K562 (cell line): ENCODE results near the gene SET. TPM values are rescaled to one million over a fixed set of nuclear protein-coding genes. Genes with fewer than 3 reads are reported as not detected.

Experiments
- ATAC-seq: fragments of 200-7000 bp; cut with Tn5 transposase; 3 replicates; pipeline ENCODE4 v1.9.1; 2020; ENCODE audit warnings: moderate library complexity
- BruUV-seq: library from RNA; stranded (reverse); fragments of 400-500 nt; replicated peaks from 2 replicates; lab custom pipeline; 2021; lab: Mats Ljungman, UMichigan
- CTCF ChIA-PET: fragments of 300-600 bp; formaldehyde crosslinking; extraction: SDS; loops from one replicate; lab custom pipeline; 2021; ENCODE audit warnings: low intra/inter-chr PET ratio; lab: Yijun Ruan, JAX
- POLR2A ChIA-PET: fragments of 300-600, 350-650 bp; sonication (Branson Sonifier 250); formaldehyde crosslinking; extraction: SDS; loops from one replicate; lab custom pipeline; 2021; ENCODE audit warnings: antibody characterized with exemption, inconsistent platforms; lab: Yijun Ruan, JAX
- DNase-seq, 4 experiments: peaks; one replicate each; pipeline versions ENCODE4 v3.0.0 to v3.0.0-alpha.2; 2011 to 2018; ENCODE audit warnings: low spot score in 3 of 4, mixed read lengths in 3 of 4; ENCODE audit errors: extremely low read depth in 1 of 4
- FAIRE-seq: peaks from 2 replicates; lab custom pipeline; 2011; peaks lifted over from hg19 to GRCh38; lab: Jason Lieb, UNC
- H2AFZ ChIP-seq: 2 replicates; pipeline ENCODE4 v1.6.0; 2011; ENCODE audit warnings: low read depth, low read length, control low read depth, inconsistent platforms
- H3K27ac ChIP-seq: fragments of 200-600 bp; 3 replicates; pipeline ENCODE4 v1.8.0; 2011; ENCODE audit warnings: low read depth, mild to moderate bottlenecking, control low read depth, inconsistent platforms, low read length, moderate library complexity, mixed read lengths; ENCODE audit errors: extremely low read depth
- H3K27me3 ChIP-seq, 2 experiments: fragments of 300-600 bp in 1 of 2; 2 replicates in 1 of 2; 3 replicates in 1 of 2; pipeline versions ENCODE4 v1.6.0 to v1.8.0; 2011; ENCODE audit warnings: inconsistent platforms in 2 of 2, low read length in 2 of 2, mild to moderate bottlenecking in 1 of 2, mixed read lengths in 1 of 2, moderate library complexity in 1 of 2; ENCODE audit not compliant: control insufficient read depth in 2 of 2, insufficient read depth in 2 of 2
- H3K36me3 ChIP-seq: fragments of 300-600 bp; 3 replicates; pipeline ENCODE4 v1.8.0; 2011; ENCODE audit warnings: mild to moderate bottlenecking, low read length, inconsistent platforms; ENCODE audit not compliant: control insufficient read depth, insufficient read depth
- H3K4me1 ChIP-seq, 2 experiments: fragments of 200-600 bp in 1 of 2; replicated peaks in 1 of 2; 2 replicates in 1 of 2; 3 replicates in 1 of 2; pipeline versions ENCODE4 v1.5.1 to v1.8.0; 2011; ENCODE audit warnings: inconsistent platforms in 2 of 2, low read length in 2 of 2, mild to moderate bottlenecking in 1 of 2, mixed read lengths in 1 of 2, moderate library complexity in 1 of 2; ENCODE audit not compliant: control insufficient read depth in 2 of 2, insufficient read depth in 2 of 2
- H3K4me2 ChIP-seq: 2 replicates; pipeline ENCODE4 v1.6.1; 2011; ENCODE audit warnings: low read length, control low read depth, inconsistent platforms, mixed read lengths; ENCODE audit not compliant: insufficient read depth
- H3K4me3 ChIP-seq: fragments of 200-600 bp; sonication (generic), shearing (Covaris generic); 2 replicates; pipeline ENCODE4 v1.5.1; 2016; ENCODE audit warnings: control low read depth, inconsistent platforms
- H3K79me2 ChIP-seq: fragments of 200-600 bp; 3 replicates; pipeline ENCODE4 v1.8.0; 2011; ENCODE audit warnings: low read length, inconsistent platforms; ENCODE audit not compliant: control insufficient read depth, insufficient read depth
- H3K9ac ChIP-seq, 2 experiments: 2 replicates each; pipeline versions ENCODE4 v1.6.0 to v1.6.1; 2011; ENCODE audit warnings: low read depth in 2 of 2, low read length in 2 of 2, control low read depth in 1 of 2, inconsistent platforms in 1 of 2, mild to moderate bottlenecking in 1 of 2, mixed read lengths in 1 of 2; ENCODE audit not compliant: insufficient read depth in 1 of 2
- H3K9me1 ChIP-seq: one replicate; pipeline ENCODE4 v1.6.0; 2011; ENCODE audit warnings: inconsistent platforms, mild to moderate bottlenecking, low read length, moderate library complexity; ENCODE audit not compliant: control insufficient read depth, insufficient read depth
- H3K9me3 ChIP-seq: replicated peaks from 2 replicates; pipeline ENCODE4 v1.5.1; 2011; ENCODE audit warnings: low read depth, low read length, inconsistent platforms; ENCODE audit not compliant: control insufficient read depth, insufficient read depth
- H4K20me1 ChIP-seq: replicated peaks from 2 replicates; pipeline ENCODE4 v1.6.1; 2011; ENCODE audit warnings: low read length, inconsistent platforms, mixed read lengths; ENCODE audit not compliant: control insufficient read depth, insufficient read depth
- C11orf30 ChIP-seq: fragments of 450-650 bp; IDR thresholded peaks from 2 replicates; pipeline ENCODE4 v1.6.1; 2016; ENCODE audit warnings: low read depth, mild to moderate bottlenecking
- MLLT1 ChIP-seq, 2 experiments: fragments of 450-650 bp; IDR thresholded peaks; 2 replicates each; pipeline ENCODE4 v1.6.1; 2016
- ZNF316 ChIP-seq: fragments of 450-650 bp; IDR thresholded peaks from 2 replicates; pipeline ENCODE4 v1.6.1; 2016
- ZNF398 ChIP-seq: fragments of 250-450 bp; sonication (Bioruptor Pico); IDR thresholded peaks from 2 replicates; pipeline ENCODE4 v1.8.0; 2021; ENCODE audit warnings: moderate library complexity, mild to moderate bottlenecking, inconsistent platforms
- ZNF77 ChIP-seq: fragments of 250-450 bp; sonication (Bioruptor Pico); IDR thresholded peaks from 2 replicates; pipeline ENCODE4 v1.5.0; 2020
- WGBS: fragments of 100-300 bp; shearing (Covaris generic); methylation state at CpG from one replicate; pipeline ENCODE4 v1.1.6; 2016; ENCODE audit warnings: low coverage, mixed read lengths; ENCODE audit not compliant: insufficient coverage; ENCODE audit errors: missing lambda C conversion rate; 5-methylcytosine and 5-hydroxymethylcytosine counted together
- in situ Hi-C: fragments of 300-500 bp; cut with MboI; formaldehyde crosslinking; loops from 4 replicates; pipeline ENCODE4 v1.15.0; 2018; ENCODE audit warnings: inconsistent platforms, mixed read lengths
- intact Hi-C: fragments of 100-400 bp; cut with micrococcal nuclease; formaldehyde crosslinking; loops from 2 replicates; pipeline ENCODE4 v1.14.2; 2022
- polyA plus RNA-seq, 8 experiments: library from polyadenylated mRNA; depleted of rRNA in 4 of 8; stranded (reverse) in 5 of 8; unstranded in 3 of 8; fragments of >200 nt; fragmentation: Nextera tagmentation in 2 of 8; fragmentation: Illumina TruSeq in 1 of 8; extraction: Ambion mirVana in 2 of 8; extraction: Trizol in 1 of 8; gene quantifications; 2 replicates each; pipeline versions ENCODE4 v1.2.1 to v1.2.3, GENCODE V29; 2011 to 2014; ENCODE audit warnings: inconsistent platforms in 1 of 8, missing spikeins in 1 of 8
- total RNA-seq, 7 experiments: library from RNA; depleted of rRNA in 6 of 7; stranded (reverse); fragments of >200 nt in 6 of 7; fragmentation: Illumina TruSeq in 2 of 7; extraction: Trizol in 2 of 7; gene quantifications; 2 replicates each; pipeline versions ENCODE4 v1.2.1 to v1.2.3, GENCODE V29; 2011 to 2021; ENCODE audit warnings: low replicate concordance in 1 of 7

The SET gene
- total and polyA plus RNA-seq, 9 of the 15 experiments (the other 6 are each of a cell fraction or from before 2014, with no cell fraction given): 404 to 1,447 (median 907) TPM

GRCh38 chr9:128675382-128675781, 13.6 kb upstream of the SET start:
- CTCF ChIA-PET: no interaction called here
- Histone ChIP-seq H3K9ac (no peak overlapping the region), H4K20me1 (no peaks in the 10 kb centered on the region), H3K27ac (no peak overlapping the region), H3K4me2 (no peak overlapping the region), H3K36me3 (no peaks in the 10 kb centered on the region), H3K27me3 (no peaks in the 10 kb centered on the region), H3K79me2 (no peaks in the 10 kb centered on the region), H3K9me1 (no peaks in the 10 kb centered on the region), H3K4me1 (peaks cover 2 to 8% of the 10 kb centered on the region in 2 experiments; a peak in 2 of 5 replicates), H3K4me3 (no peak overlapping the region), H3K9me3 (no peaks in the 10 kb centered on the region), H2AFZ (no peak overlapping the region)
- WGBS: 53% methylated on average over 4 of the region's 4 CpGs
- ATAC-seq (no peak), DNase-seq (peak in 1 of 4 experiments; percentile 15), FAIRE-seq (no peak)
- POLR2A ChIA-PET: interaction anchor here (0.6 to 3.5 kb wide), 8 partner anchors 8 to 1211 kb away, joined by 3 to 17 read pairs (median 4); partner anchors contain the start of genes DYNC2I2 and PKN3
- intact Hi-C loops: no loop called here
- no peak for TF ChIP-seq ZNF77 (CRISPR knock-in tag)
- TF ChIP-seq ZNF316: peak; percentile 66
- peak; percentile 54; the same call in 1 of the 2 replicates for TF ChIP-seq C11orf30
- in situ Hi-C loops: no loop called here
- BruUV-seq: no TSS peak

- peak; percentile 20; the same call in 2 of the 3 replicates for ATAC-seq
- peak in 2 of 4 experiments; percentile 10 to 19 for DNase-seq
- in situ Hi-C loops: no loop called here
- Histone ChIP-seq H3K9ac (peak overlapping the region in 1 of 2 experiments; percentile 76; a peak in 1 of 4 replicates), H3K9me1 (no peaks in the 10 kb centered on the region), H3K27me3 (no peaks in the 10 kb centered on the region), H3K36me3 (no peaks in the 10 kb centered on the region), H3K27ac (no peak overlapping the region), H3K79me2 (no peaks in the 10 kb centered on the region), H2AFZ (peak overlapping the region; percentile 73), H3K9me3 (no peaks in the 10 kb centered on the region), H3K4me3 (no peak overlapping the region), H4K20me1 (no peaks in the 10 kb centered on the region), H3K4me2 (0 out of 2 replicates have a peak overlapping the region, but pooled peaks have one; percentile 19), H3K4me1 (peaks cover 2 to 11% of the 10 kb centered on the region in 2 experiments; a peak in 2 of 5 replicates)
- BruUV-seq: no TSS peak
- POLR2A ChIA-PET: interaction anchor here (0.5 to 3.5 kb wide), 5 partner anchors 9 to 1334 kb away, joined by 3 to 17 read pairs (median 3); no protein-coding TSS in a partner anchor
- FAIRE-seq: no peak
- intact Hi-C loops: no loop called here
- WGBS: 28% methylated on average over 5 of the region's 10 CpGs
- CTCF ChIA-PET: no interaction called here
- no peak for TF ChIP-seq ZNF398 (CRISPR knock-in tag)
- TF ChIP-seq MLLT1 (IDR thresholded peaks at IDR 0.05): 0 out of 4 replicates have a peak, but pooled peaks of 1 of the 2 experiments have one; percentile 31
These were observed 11.2 kb upstream of the SET start for GRCh38 chr9:128677794-128678193.
